Subcutaneous adipose tissue (tissue), 4 donors: ENCODE data around the gene UQCRC1. TPM values are rescaled to one million over a fixed set of nuclear protein-coding genes. Genes with fewer than 3 reads are reported as not detected.

Experiments
- CTCF ChIP-seq: fragments of 450-650 bp; IDR thresholded peaks from one replicate; pipeline ENCODE4 v1.5.1; 2016; ENCODE audit warnings: low read depth, mild to moderate bottlenecking, control low read depth, antibody characterized with exemption, moderate library complexity
- total RNA-seq, 4 donors: library from RNA; depleted of rRNA; stranded (reverse); fragments of >200 nt; gene quantifications; one replicate each; pipeline ENCODE4 v1.1.0, GENCODE V29; 2016

UQCRC1 gene
- total RNA-seq, 4 donors from 2014 or later = 95.2 to 358 (median 203) TPM

GRCh38 chr3:48630833-48631232, 21.4 kb upstream of the UQCRC1 start:
- TF ChIP-seq CTCF = no peak

- TF ChIP-seq CTCF = no peak
Observed at GRCh38 chr3:48630407-48630806, 21.0 kb upstream of the UQCRC1 start.

GRCh38 chr3:48629894-48630293, 20.4 kb upstream of the UQCRC1 start:
- no peak for TF ChIP-seq CTCF

GRCh38 chr3:48628277-48629017, 19.0 kb upstream of the UQCRC1 start:
- TF ChIP-seq CTCF = no peak

GRCh38 chr3:48625600-48625999, 16.2 kb upstream of the UQCRC1 start:
- no peak for TF ChIP-seq CTCF

- TF ChIP-seq CTCF = no peak
Observed at GRCh38 chr3:48624767-48625166, 15.3 kb upstream of the UQCRC1 start.

DNA sequence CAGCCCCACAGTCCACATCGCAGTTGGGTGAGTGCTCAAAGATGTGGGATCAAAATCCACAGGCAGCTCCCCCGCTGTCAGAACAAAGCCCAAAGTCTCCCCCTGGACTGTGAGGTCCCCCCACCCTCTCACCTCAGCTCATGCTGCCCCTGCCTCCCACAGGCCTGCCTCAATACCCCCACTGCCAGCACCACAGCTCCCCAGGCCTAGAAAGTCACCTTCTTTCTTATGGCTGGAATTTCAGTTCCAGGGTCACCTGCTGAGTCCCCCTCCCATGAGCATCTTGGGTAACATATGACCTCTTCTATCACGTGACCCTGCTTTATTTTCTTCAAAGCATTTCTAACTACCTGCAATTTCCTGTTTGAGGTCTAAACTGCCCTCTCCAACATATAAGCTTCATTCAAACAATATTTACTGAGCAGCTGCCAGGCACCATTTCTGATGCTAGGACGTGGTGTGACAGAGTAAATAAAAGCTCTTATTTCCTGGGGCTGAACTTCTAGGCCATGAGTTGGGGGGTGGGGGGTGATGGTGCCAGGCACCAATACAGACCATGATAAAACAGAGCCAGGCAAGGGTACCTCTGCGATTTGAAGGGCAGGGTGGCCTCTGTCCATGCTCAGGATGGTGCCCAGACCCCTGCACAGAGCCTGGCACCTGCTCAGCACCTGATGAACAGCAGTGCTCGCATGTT, 14.6 kb upstream of the UQCRC1 start:
- no peak for TF ChIP-seq CTCF
